GM12878 (cell line): Measurements from ENCODE around the gene TENT4B.

Experiments used
- BHLHE40 ChIP-seq, 2 experiments: fragments of 450-650 bp in 1 of 2; IDR thresholded peaks; 2 replicates each; pipeline ENCODE4 v1.6.1; 2011 to 2017; ENCODE audit warnings: low read depth in 2 of 2, borderline replicate concordance in 1 of 2, improper control_type of control experiment in 1 of 2, low read length in 1 of 2, mild to moderate bottlenecking in 1 of 2
- CHD2 ChIP-seq: IDR thresholded peaks from 2 replicates; pipeline ENCODE4 v1.6.1; 2011; ENCODE audit warnings: low read depth, low read length, improper control_type of control experiment, borderline replicate concordance
- DPF2 ChIP-seq: fragments of 450-650 bp; IDR thresholded peaks from 2 replicates; pipeline ENCODE4 v1.6.1; 2017; ENCODE audit warnings: mild to moderate bottlenecking
- ESRRA ChIP-seq: IDR thresholded peaks from 2 replicates; pipeline ENCODE4 v1.6.1; 2012; ENCODE audit warnings: mild to moderate bottlenecking, low read length, improper control_type of control experiment
- HDGF ChIP-seq: fragments of 450-650 bp; IDR thresholded peaks from 2 replicates; pipeline ENCODE4 v1.6.1; 2016; ENCODE audit warnings: antibody characterized with exemption
- MXI1 ChIP-seq: fragments of 150-350 bp; IDR thresholded peaks from 2 replicates; pipeline ENCODE4 v1.6.1; 2011; ENCODE audit warnings: low read depth, mild to moderate bottlenecking, inconsistent platforms, low read length, improper control_type of control experiment
- NFYB ChIP-seq: IDR thresholded peaks from 2 replicates; pipeline ENCODE4 v1.6.1; 2011; ENCODE audit warnings: low read depth, mild to moderate bottlenecking, low read length, improper control_type of control experiment, moderate library complexity; ENCODE audit not compliant: insufficient read depth
- POLR2A ChIP-seq: IDR thresholded peaks from 2 replicates; pipeline ENCODE4 v1.6.1; 2011; ENCODE audit warnings: low read depth, mild to moderate bottlenecking, low read length
- SIN3A ChIP-seq: IDR thresholded peaks from 2 replicates; pipeline ENCODE4 v1.6.1; 2012; ENCODE audit warnings: low read depth, low read length, improper control_type of control experiment
- SRF ChIP-seq, 2 experiments: IDR thresholded peaks; 2 replicates each; pipeline ENCODE4 v1.6.1; 2011; ENCODE audit warnings: low read depth in 2 of 2, low read length in 2 of 2, mild to moderate bottlenecking in 1 of 2, moderate library complexity in 1 of 2
- YY1 ChIP-seq: IDR thresholded peaks from 2 replicates; pipeline ENCODE4 v1.6.1; 2011; ENCODE audit warnings: low read depth, mild to moderate bottlenecking, low read length

GRCh38 chr16:50144211-50144610 is 8.9 kb upstream of the TENT4B start:
- TF ChIP-seq MXI1 (no peak), POLR2A (no peak), ESRRA (no peak), SRF (IDR thresholded peaks at IDR 0.05; ENCODE audit: low read depth in 2 of 2, low read length in 2 of 2) (no peak), SIN3A (no peak), CHD2 (no peak), DPF2 (no peak), BHLHE40 (IDR thresholded peaks at IDR 0.05; ENCODE audit: borderline replicate concordance in 1 of 2, low read depth in 2 of 2, low read length in 1 of 2) (no peak), YY1 (no peak), NFYB (no peak), HDGF (no peak)
